HG03066 (cell line): Measurements from ENCODE around the gene HYLS1.

Experiments used
- ATAC-seq: cut with Tn5 transposase; IDR thresholded peaks from one replicate; pipeline ENCODE4 v1.9.1; 2021; ENCODE audit warnings: low read depth; ENCODE audit not compliant: unreplicated experiment

The HYLS1 gene

GRCh38 chr11:125947419-125948277 lies 60.2 kb downstream of the HYLS1 start:
- ATAC-seq = no peak

- no peak for ATAC-seq
Measured at GRCh38 chr11:125948278-125949051, 61.0 kb downstream of the HYLS1 start.

- ATAC-seq = no peak
Measured at GRCh38 chr11:125949271-125950177, 62.1 kb downstream of the HYLS1 start.

GRCh38 chr11:125950178-125950490 lies 62.7 kb downstream of the HYLS1 start:
- no peak for ATAC-seq
